GM18861 (cell line): ENCODE data around the gene EPAS1.

Source experiments
- ATAC-seq: cut with Tn5 transposase; IDR thresholded peaks from one replicate; pipeline ENCODE4 v1.9.1; 2021; ENCODE audit not compliant: unreplicated experiment

The EPAS1 gene

GRCh38 chr2:46361920-46362666 lies 64.9 kb downstream of the EPAS1 start:
- no peak for ATAC-seq

GRCh38 chr2:46362667-46363012 lies 65.4 kb downstream of the EPAS1 start:
- no peak for ATAC-seq

- no peak for ATAC-seq
These were observed 66.4 kb downstream of the EPAS1 start for GRCh38 chr2:46363535-46364170.

GRCh38 chr2:46364797-46365457 lies 67.7 kb downstream of the EPAS1 start:
- no peak for ATAC-seq

GRCh38 chr2:46365913-46366667 lies 68.9 kb downstream of the EPAS1 start:
- ATAC-seq, result no peak

- no peak for ATAC-seq
These were observed 69.5 kb downstream of the EPAS1 start for GRCh38 chr2:46366668-46367052.

- no peak for ATAC-seq
These were observed 70.1 kb downstream of the EPAS1 start for GRCh38 chr2:46367286-46367685.

- no peak for ATAC-seq
These were observed 71.2 kb downstream of the EPAS1 start for GRCh38 chr2:46368401-46368800.

GRCh38 chr2:46369783-46370182 lies 72.6 kb downstream of the EPAS1 start:
- no peak for ATAC-seq

GRCh38 chr2:46371854-46372253 lies 74.6 kb downstream of the EPAS1 start:
- ATAC-seq, result no peak

GRCh38 chr2:46372475-46372874 lies 75.3 kb downstream of the EPAS1 start:
- no peak for ATAC-seq

GRCh38 chr2:46373238-46373637 lies 76.0 kb downstream of the EPAS1 start:
- ATAC-seq, result no peak

GRCh38 chr2:46375566-46376125 lies 78.4 kb downstream of the EPAS1 start:
- no peak for ATAC-seq

GRCh38 chr2:46376586-46376985 lies 79.4 kb downstream of the EPAS1 start:
- no peak for ATAC-seq

- ATAC-seq, result no peak
These were observed 79.9 kb downstream of the EPAS1 start for GRCh38 chr2:46377101-46377581.

- ATAC-seq, result no peak
These were observed 80.7 kb downstream of the EPAS1 start for GRCh38 chr2:46377666-46378560.

- ATAC-seq, result no peak
These were observed 81.4 kb downstream of the EPAS1 start for GRCh38 chr2:46378616-46379015.

GRCh38 chr2:46379213-46380037 lies 82.2 kb downstream of the EPAS1 start:
- ATAC-seq, result no peak
